Naive thymus-derived CD8-positive, alpha-beta T cell (primary cell): ENCODE data around the gene UBE2Q2. TPM values are rescaled to one million over a fixed set of nuclear protein-coding genes. Genes with fewer than 3 reads are reported as not detected.
"Not testable (repeated sequence)": the region's sequence is repeated elsewhere in the genome, so short reads cannot be mapped to it uniquely, and the experiment has no call there.

Experiments used
- ATAC-seq, 2 donors: fragments of 150-1000 bp; cut with Tn5 transposase in 1 of 2; sonication (Bioruptor Pico), chemical (Tn5 transposase) in 1 of 2; 1 replicate in 1 of 2; 2 replicates in 1 of 2; pipeline ENCODE4 v1.10.0; 2021; ENCODE audit warnings: mild to moderate bottlenecking in 2 of 2, moderate library complexity in 2 of 2
- POLR2A ChIA-PET: fragments of 350-600 bp; sonication (Branson Sonifier 250); formaldehyde crosslinking; loops from one replicate; lab custom pipeline; 2021; ENCODE audit warnings: antibody characterized with exemption; lab: Charles Lee
- DNase-seq, 10 donors: peaks; one replicate each; pipeline versions ENCODE4 v3.0.0 to v3.0.0-alpha.2; 2020 to 2022
- H3K27ac Mint-ChIP-seq, 10 donors: one replicate each; pipeline ENCODE4 v1.8.0; 2020 to 2022; ENCODE audit warnings: mild to moderate bottlenecking in 10 of 10, mixed read lengths in 10 of 10, moderate library complexity in 4 of 10, inconsistent platforms in 1 of 10
- H3K27me3 Mint-ChIP-seq, 5 donors: one replicate each; pipeline ENCODE4 v1.8.0; 2021 to 2022; ENCODE audit warnings: mixed read lengths in 5 of 5
- H3K36me3 Mint-ChIP-seq, 3 donors: one replicate each; pipeline ENCODE4 v1.8.0; 2020 to 2022; ENCODE audit warnings: mixed read lengths in 3 of 3, mild to moderate bottlenecking in 2 of 3, inconsistent platforms in 1 of 3
- H3K4me1 Mint-ChIP-seq, 4 donors: one replicate each; pipeline ENCODE4 v1.8.0; 2021 to 2022; ENCODE audit warnings: mixed read lengths in 4 of 4
- H3K4me3 Mint-ChIP-seq, 10 donors: one replicate each; pipeline ENCODE4 v1.8.0; 2020 to 2022; ENCODE audit warnings: mild to moderate bottlenecking in 10 of 10, mixed read lengths in 10 of 10, moderate library complexity in 6 of 10, inconsistent platforms in 1 of 10
- H3K9me3 Mint-ChIP-seq, 9 donors: one replicate each; pipeline ENCODE4 v1.8.0; 2020 to 2022; ENCODE audit warnings: mixed read lengths in 9 of 9, mild to moderate bottlenecking in 3 of 9, inconsistent platforms in 1 of 9, moderate library complexity in 1 of 9
- polyA plus RNA-seq, 3 donors: library from polyadenylated mRNA; unstranded; fragments of 300-500 nt; fragmentation: Illumina TruSeq; gene quantifications; one replicate each; pipeline ENCODE4 v1.2.3, GENCODE V29; 2021
- total RNA-seq, 8 experiments: library from RNA in 2 of 8; stranded (reverse) in 2 of 8; gene quantifications; one replicate each; pipeline ENCODE4 v1.2.3 and lab custom pipeline; 2021 to 2026

Gene UBE2Q2
- 10 to 100 TPM; 26.3 to 27.3 TPM for total RNA-seq
- polyA plus RNA-seq: 10 to 100 TPM; 18.7 to 25.7 (median 23.0) TPM
- 39.4 to 77.0 (median 47.7) reads per million in 6 experiments for total RNA-seq (lab: John Stamatoyannopoulos, UW)

DNA sequence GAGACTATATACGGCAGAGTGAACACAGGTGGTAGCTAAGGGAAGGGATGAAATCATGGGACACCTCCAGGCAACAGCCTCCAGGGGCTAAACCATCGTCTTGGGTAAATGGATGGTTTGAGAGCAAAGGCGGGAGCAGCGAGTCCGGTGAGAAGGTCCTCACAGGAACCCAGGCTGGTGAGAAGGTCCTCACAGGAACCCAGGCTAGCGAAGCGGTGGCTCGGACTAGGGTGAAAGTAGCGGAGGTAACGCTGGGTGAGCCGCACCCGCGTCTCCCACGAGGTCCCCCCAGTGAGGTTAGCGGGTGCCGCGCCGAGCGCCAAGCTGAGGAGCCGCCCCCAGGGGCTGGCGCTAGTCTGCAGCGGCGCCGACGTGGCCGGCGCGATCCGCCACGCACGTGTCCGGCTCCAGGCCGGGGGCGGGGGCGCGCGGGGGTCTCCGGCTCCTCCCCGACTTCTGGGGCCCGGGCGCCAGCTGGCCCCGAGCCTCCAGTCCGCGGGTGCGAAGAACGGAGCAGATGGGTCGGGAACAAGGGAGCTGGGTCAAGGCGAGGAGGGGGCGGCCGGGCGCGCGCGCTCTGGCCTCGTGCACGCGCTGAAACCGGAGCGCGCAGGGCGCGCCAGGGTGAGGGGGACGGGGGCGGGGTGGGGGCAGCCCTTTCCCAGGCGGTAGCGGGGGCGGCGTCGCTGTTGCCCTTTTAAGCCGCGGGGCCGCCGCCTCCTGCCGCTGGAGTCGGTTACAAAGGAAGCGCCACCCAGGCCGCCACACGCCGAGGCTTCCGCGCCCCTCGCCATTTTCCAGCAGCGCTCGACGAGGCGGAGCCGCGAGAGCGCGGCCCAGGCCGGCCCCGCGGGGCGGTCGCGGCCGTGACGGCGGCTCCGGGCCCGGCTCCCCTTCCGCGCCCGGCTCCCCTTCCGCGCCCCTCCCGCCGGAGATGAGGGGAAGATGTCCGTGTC is at the start of gene UBE2Q2:
Gene UBE2Q2 (plus strand): TSS at position 726 of the 956 bp plus-strand sequence. CDS start 220 bp downstream, at position 946.
- peak; percentile 63 to 74 for ATAC-seq
- Mint-ChIP-seq H3K4me1 (peaks cover 26 to 48% (median 43%) of the 10 kb centered on the region in 4 donors), H3K27me3 (no peaks in the 10 kb centered on the region), H3K9me3 (no peaks in the 10 kb centered on the region), H3K4me3 (peak within 1 kb of the TSS; percentile 77 to 99 (median 94)), H3K27ac (peak within 1 kb of the TSS; percentile 91 to 98 (median 94)), H3K36me3 (no peaks in the 10 kb centered on the region)
- DNase-seq: peak; percentile 59 to 86 (median 68)
- POLR2A ChIA-PET: interaction anchor here (0.8 to 3.2 kb wide), 8 partner anchors 8 to 391 kb away, joined by 3 to 20 read pairs (median 3); partner anchors contain the start of genes FBXO22, IMP3 and SIN3A

DNA sequence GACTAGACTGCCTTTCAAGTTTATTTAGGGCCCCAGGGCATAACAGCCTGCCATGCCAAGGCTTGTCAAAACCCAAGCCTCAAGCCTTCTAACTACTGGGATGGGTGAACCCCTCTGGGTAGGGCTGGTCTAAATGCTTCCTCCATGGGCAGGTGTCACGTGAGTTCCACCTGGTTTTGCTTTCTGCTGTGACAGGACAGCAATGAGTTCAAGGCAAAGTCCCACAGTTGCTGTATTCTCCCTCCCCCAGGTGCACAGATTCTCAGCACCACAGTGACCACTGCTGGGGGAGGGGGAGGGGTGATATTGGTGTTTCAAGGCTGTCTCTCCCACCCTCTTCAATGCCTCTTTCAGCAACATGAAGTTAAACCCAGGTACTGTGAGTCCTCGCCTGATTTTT is 46.9 kb upstream of the UBE2Q2 start:
- no peaks in the 10 kb centered on the region for H3K36me3 Mint-ChIP-seq
- POLR2A ChIA-PET: no interaction called here
- no peak for ATAC-seq
- no peak for DNase-seq
- no peaks in the 10 kb centered on the region for H3K9me3 Mint-ChIP-seq
- H3K27me3 Mint-ChIP-seq: peaks cover 17 to 56% (median 46%) of the 10 kb centered on the region in 5 donors
- H3K27ac Mint-ChIP-seq: no peak overlapping the region
- H3K4me1 Mint-ChIP-seq: no peaks in the 10 kb centered on the region
- H3K4me3 Mint-ChIP-seq: no peak overlapping the region

DNA sequence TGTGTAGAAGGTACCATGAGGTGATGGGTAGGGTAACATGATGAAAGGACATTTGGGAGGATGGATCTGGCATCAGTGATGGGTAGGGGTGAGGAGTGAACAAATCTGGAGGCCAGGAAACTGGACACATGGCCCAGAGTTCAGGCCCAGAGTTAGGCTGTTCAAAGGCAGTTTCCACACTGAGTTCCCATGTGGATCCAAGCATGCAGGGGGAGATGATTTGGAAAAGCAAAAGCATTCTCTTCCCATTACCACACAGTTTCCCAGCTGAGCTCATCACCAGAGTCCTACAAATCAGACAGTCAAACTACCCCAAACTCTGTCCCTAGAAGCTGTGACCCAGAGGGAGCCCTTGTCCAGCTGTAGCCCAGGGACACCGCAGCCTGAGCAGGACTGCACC is 46.1 kb upstream of the UBE2Q2 start:
- peaks cover 20 to 64% (median 50%) of the 10 kb centered on the region in 5 donors for H3K27me3 Mint-ChIP-seq
- H3K27ac Mint-ChIP-seq, H3K4me1 Mint-ChIP-seq, DNase-seq, ATAC-seq, H3K4me3 Mint-ChIP-seq, POLR2A ChIA-PET, H3K36me3 Mint-ChIP-seq, H3K9me3 Mint-ChIP-seq: not testable (repeated sequence)

DNA sequence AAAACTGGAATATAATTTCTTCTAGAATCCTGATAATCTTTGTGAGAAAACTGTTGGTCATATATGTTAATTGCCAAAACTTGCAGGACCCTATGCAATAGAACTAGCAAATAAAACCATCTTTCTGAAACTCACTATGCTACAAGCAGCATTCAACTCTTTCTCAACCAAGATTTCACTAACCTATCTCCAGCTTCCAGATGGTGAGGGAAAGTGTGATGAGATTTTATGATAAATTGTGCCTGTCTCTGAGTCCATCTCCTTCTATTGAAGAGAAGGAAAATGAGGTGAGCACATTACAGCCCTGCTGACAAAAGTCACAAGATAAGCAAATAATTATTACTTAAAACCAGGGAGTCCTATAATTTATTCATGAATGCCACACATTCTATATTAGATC is 44.1 kb upstream of the UBE2Q2 start:
- POLR2A ChIA-PET: no interaction called here
- Mint-ChIP-seq H3K4me3 (no peak overlapping the region), H3K36me3 (no peaks in the 10 kb centered on the region), H3K27ac (no peak overlapping the region), H3K27me3 (peaks cover 18 to 57% (median 47%) of the 10 kb centered on the region in 5 donors), H3K9me3 (no peaks in the 10 kb centered on the region), H3K4me1 (peaks cover 4 to 6% (median 5%) of the 10 kb centered on the region in 4 donors)
- DNase-seq (no peak), ATAC-seq (no peak)

DNA sequence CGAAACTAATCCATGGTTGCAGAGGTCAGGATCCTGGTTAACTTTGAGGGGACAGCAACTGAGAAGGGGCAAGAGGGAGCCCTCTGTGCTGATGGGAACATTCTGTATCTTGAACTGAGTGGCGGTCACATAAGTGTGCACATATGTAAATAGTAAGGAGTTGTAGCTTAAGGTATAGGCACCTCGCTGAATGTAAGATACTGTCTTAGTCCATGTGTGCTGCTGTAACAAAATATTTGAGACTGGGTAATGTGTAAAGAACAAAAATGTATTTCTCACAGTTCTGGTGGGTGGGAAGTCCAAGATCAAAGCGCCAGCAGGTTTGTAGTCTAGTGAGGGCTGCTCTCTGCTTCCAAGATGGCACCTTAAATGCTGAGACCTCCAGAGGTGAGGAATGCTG is 42.8 kb upstream of the UBE2Q2 start:
- H3K27ac Mint-ChIP-seq, H3K9me3 Mint-ChIP-seq, POLR2A ChIA-PET, H3K36me3 Mint-ChIP-seq, DNase-seq, H3K4me3 Mint-ChIP-seq, H3K4me1 Mint-ChIP-seq, ATAC-seq: not testable (repeated sequence)
- peaks cover 19 to 53% (median 44%) of the 10 kb centered on the region in 5 donors for H3K27me3 Mint-ChIP-seq

DNA sequence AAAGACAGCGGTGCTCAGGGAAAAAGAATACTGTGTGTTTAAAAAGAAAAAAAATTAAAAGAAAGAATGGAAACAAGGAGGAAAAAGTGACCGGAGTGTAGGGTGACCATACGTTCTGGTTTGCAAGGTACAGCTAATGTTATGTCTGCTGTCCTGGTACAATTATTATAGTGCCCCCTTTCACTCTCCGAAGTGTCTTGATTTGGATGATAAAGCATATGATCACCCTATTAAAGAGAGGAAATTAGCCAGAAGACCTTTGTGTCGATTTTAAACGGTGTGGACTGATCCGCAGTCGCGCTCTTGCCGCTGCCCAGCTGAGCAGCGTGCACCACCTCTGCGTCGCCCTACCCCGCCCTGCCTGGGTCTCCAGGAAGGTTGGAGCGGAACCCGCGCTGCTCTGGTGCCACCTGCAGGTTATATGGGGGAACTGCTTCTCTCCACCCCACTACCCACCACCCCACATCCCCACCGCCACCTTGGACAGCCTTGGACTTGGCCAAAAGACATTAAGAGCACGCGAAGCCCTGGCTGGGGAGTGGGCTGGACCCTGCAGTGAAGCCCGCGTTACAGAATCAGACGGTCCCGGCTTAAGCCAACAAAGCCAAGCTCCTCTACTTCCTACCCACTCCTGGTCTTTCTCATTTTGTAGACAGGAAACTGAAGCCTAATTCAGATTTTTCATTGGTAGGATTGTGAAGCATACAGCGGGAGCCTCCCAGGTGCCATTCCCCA is 41.2 kb upstream of the UBE2Q2 start:
- Mint-ChIP-seq H3K4me1 (peaks cover 4 to 6% (median 5%) of the 10 kb centered on the region in 4 donors), H3K36me3 (no peaks in the 10 kb centered on the region), H3K4me3 (peak overlapping the region in 9 of 10 donors; percentile 18 to 73 (median 58)), H3K9me3 (no peaks in the 10 kb centered on the region), H3K27ac (no peak overlapping the region), H3K27me3 (peaks cover 14 to 47% (median 44%) of the 10 kb centered on the region in 5 donors)
- ATAC-seq (peak; percentile 100), DNase-seq (peak; percentile 62 to 89 (median 74))
- POLR2A ChIA-PET: interaction anchor here (0.9 to 1.0 kb wide), 2 partner anchors 74 to 119 kb away, joined by 3 read pairs; no protein-coding TSS in a partner anchor

DNA sequence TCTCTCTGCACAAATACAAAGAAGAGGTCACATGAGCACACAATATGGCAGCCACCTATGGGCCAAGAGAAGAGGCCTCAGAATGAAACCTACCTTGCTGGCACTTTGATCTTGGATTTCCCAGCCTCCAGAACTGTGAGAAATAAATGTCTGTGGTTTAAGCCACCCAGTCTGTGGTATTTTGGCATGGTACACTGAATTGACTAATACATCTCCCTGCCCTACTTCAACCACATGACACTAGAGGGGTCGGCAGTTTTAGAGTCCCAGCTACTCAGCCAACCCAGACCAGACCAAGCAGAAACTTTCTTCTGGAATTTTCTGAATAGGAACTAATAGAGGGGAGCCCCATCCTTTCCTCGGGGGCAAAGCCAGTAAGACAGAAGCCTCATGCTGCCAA is 35.8 kb upstream of the UBE2Q2 start:
- POLR2A ChIA-PET: interaction anchor here (0.5 kb wide), 1 partner anchor 503 kb away, joined by 3 read pairs; no protein-coding TSS in a partner anchor
- peak overlapping the region in 1 of 10 donors; percentile 49 for H3K27ac Mint-ChIP-seq
- ATAC-seq: not testable (repeated sequence)

DNA sequence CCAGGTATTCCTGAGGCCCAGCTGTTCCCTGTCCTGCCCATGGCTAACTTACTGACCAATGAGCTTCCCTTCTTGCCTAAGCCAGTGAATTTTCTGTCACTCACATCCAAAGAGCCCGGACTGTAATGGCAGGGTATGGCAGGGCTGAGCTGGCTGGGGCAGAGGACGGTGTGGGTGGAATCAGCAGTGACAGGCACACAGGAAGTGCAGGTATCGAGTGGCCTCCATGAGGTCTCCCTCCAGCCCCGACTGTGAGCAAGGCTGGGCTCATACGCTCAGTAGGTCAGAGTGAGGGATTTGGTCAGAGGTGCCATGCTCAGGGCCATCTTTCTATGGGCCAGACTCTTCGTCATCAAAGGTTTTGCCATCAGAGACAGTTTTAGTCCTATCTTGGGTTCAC is 35.2 kb upstream of the UBE2Q2 start:
- H3K4me3 Mint-ChIP-seq, ATAC-seq, DNase-seq, POLR2A ChIA-PET, H3K4me1 Mint-ChIP-seq, H3K27me3 Mint-ChIP-seq, H3K27ac Mint-ChIP-seq, H3K36me3 Mint-ChIP-seq, H3K9me3 Mint-ChIP-seq: not testable (repeated sequence)

More for the DNA sequence above, 35.8 kb upstream of the UBE2Q2 start:
- H3K4me1 Mint-ChIP-seq, H3K36me3 Mint-ChIP-seq, H3K4me3 Mint-ChIP-seq, H3K27me3 Mint-ChIP-seq, H3K9me3 Mint-ChIP-seq, DNase-seq: not testable (repeated sequence)

DNA sequence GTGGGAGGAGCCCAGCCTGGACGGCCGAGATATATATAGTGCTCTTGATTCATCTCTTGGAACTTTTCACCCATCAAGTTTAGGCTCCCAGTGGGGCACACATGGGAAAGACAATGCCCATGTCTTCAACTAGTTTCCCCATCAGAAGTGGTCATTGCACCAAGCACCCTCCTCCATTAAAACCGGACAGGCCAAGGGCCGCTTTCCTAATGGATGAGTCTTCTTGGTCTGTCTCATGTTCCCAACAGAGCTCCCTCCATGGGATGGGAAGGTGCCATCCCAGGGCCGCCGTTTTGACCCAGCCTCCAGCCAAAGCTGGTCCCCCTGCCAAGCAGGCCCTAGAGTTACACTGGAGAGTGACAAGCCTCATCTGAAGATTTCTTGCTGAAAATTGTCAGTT is 34.7 kb upstream of the UBE2Q2 start:
- no peak for ATAC-seq
- Mint-ChIP-seq H3K4me1 (no peaks in the 10 kb centered on the region), H3K36me3 (no peaks in the 10 kb centered on the region), H3K9me3 (no peaks in the 10 kb centered on the region), H3K27ac (no peak overlapping the region), H3K4me3 (no peak overlapping the region), H3K27me3 (peaks cover 0 to 9% (median 1%) of the 10 kb centered on the region in 5 donors)
- no peak for DNase-seq
- POLR2A ChIA-PET: no interaction called here

DNA sequence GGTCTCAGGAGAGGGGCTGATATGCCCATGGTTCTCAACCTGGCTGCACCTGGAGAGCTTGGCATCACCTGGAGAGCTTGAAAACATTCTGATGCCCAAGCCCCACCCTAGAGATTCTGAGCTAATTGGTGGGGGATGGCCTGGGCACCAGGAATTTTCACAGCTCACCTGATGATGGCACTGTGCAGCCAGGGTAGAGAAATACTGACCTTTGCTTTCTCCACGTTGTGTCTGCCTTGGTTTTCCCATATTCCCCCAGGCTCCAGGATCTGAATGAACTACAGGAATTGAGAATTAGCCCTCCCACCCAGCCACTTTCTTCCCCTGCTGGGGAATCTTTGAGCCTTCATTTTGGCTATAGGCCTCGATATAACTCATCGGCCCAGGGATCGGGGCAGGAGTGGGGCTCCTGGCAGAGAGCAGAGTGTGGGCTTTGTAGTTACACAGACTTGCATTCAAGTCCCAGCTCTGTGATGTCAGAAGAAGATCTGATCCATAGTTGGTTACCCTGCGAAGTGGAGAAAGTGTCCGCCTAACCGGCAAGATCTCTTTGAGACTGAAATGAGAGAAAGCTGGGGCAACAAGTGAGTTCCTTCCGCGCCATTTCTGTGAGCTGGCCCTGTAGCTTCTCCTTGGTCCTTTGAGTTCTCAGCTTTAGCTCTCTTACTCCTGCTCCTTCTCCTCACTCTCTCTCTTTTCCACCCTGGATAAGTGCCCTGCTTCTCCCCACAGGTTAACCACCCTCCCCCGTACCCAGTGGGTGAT is 33.1 kb upstream of the UBE2Q2 start:
- H3K4me3 Mint-ChIP-seq: no peak overlapping the region
- no peaks in the 10 kb centered on the region for H3K36me3 Mint-ChIP-seq
- ATAC-seq: no peak
- peaks cover 0 to 9% (median 0%) of the 10 kb centered on the region in 5 donors for H3K27me3 Mint-ChIP-seq
- POLR2A ChIA-PET: interaction anchor here (0.7 kb wide), 1 partner anchor 154 kb away, joined by 6 read pairs; no protein-coding TSS in a partner anchor
- H3K27ac Mint-ChIP-seq: peak overlapping the region in 2 of 10 donors; percentile 18 to 53
- no peaks in the 10 kb centered on the region for H3K4me1 Mint-ChIP-seq
- H3K9me3 Mint-ChIP-seq: no peaks in the 10 kb centered on the region
- DNase-seq: peak in 1 of 10 donors; percentile 9

DNA sequence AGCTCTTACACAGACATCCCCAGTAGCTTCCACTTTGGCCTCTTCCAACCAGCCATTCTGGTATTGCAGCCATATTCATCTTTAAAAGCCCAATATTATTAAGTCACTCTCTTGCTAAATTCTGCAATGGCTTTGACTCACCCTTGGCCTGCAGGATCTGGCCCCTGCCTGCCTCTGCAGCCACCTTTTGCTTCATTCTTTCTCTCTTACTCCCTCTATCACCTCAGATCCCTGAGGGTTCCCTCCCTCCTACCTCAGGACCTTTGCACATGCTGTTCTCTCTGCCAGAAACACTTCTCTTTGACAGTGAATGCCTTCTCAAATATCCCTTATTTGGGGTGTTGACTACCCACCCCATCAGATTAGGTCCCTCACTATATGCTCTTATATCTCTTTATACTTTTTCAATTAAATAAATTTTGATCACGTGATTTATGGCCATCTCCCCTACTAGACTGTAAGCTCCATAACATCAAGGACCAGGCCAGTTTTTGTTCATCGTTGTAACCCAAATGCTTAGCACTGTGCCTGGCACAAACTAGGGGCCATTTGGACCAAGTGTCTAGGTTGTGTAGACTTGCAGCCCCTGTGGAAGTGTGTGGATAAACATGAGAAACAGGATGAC is 32.3 kb upstream of the UBE2Q2 start:
- Mint-ChIP-seq H3K4me3 (no peak overlapping the region), H3K36me3 (no peaks in the 10 kb centered on the region), H3K4me1 (no peaks in the 10 kb centered on the region), H3K27ac (peak overlapping the region in 2 of 10 donors; percentile 7 to 53), H3K9me3 (no peaks in the 10 kb centered on the region), H3K27me3 (peaks cover 0 to 9% (median 0%) of the 10 kb centered on the region in 5 donors)
- DNase-seq (no peak), ATAC-seq (no peak)
- POLR2A ChIA-PET: no interaction called here
